Vagina (tissue), 2 donors: ENCODE results near the gene GNG8.

Experiments
- POLR2A ChIP-seq, 2 donors: fragments of 450-650 bp; IDR thresholded peaks; one replicate each; pipeline ENCODE4 v1.6.1; 2017; ENCODE audit warnings: antibody characterized with exemption in 2 of 2, mild to moderate bottlenecking in 2 of 2, moderate library complexity in 2 of 2
- POLR2AphosphoS5 ChIP-seq, 2 donors: sonication (generic); formaldehyde crosslinking; IDR thresholded peaks; one replicate each; pipeline ENCODE4 v1.9.0; 2017; ENCODE audit warnings: antibody characterized with exemption in 2 of 2, mild to moderate bottlenecking in 2 of 2, low read depth in 1 of 2; ENCODE audit not compliant: insufficient read depth in 1 of 2
- TF ChIP-seq, protein P1 (sequence below), 3 experiments: fragments of 450-650 bp in 2 of 3; fragments of 200-600 bp in 1 of 3; sonication (generic) in 1 of 3; IDR thresholded peaks; one replicate each; pipeline ENCODE4 v1.5.1; 2017 to 2019; ENCODE audit warnings: antibody characterized with exemption in 3 of 3, mild to moderate bottlenecking in 2 of 3, moderate library complexity in 2 of 3

DNA sequence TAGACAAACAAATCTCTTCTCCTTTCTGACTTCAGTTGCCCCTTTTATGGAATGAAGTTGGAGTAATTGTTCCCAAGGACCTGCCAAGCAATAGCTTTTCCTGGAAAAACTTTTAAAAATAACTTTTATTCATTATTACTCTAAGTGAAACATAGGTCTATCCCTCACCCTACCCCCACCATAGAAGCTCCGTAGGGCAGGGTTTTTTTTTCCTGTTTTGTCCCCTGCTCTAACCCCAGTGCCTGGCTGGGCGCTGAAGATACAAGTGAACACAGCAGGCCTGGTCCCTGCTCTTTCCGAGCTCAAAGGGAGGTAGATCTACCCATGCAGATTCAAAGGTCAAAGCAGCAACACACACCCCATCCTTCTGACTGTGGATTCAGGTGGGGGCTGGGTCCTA is 8.7 kb upstream of the GNG8 start:
- TF ChIP-seq, protein P1, sequence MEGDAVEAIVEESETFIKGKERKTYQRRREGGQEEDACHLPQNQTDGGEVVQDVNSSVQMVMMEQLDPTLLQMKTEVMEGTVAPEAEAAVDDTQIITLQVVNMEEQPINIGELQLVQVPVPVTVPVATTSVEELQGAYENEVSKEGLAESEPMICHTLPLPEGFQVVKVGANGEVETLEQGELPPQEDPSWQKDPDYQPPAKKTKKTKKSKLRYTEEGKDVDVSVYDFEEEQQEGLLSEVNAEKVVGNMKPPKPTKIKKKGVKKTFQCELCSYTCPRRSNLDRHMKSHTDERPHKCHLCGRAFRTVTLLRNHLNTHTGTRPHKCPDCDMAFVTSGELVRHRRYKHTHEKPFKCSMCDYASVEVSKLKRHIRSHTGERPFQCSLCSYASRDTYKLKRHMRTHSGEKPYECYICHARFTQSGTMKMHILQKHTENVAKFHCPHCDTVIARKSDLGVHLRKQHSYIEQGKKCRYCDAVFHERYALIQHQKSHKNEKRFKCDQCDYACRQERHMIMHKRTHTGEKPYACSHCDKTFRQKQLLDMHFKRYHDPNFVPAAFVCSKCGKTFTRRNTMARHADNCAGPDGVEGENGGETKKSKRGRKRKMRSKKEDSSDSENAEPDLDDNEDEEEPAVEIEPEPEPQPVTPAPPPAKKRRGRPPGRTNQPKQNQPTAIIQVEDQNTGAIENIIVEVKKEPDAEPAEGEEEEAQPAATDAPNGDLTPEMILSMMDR (IDR thresholded peaks at IDR 0.05): no peak
- TF ChIP-seq POLR2AphosphoS5 (IDR thresholded peaks at IDR 0.05; ENCODE audit: insufficient read depth in 1 of 2, low read depth in 1 of 2) (peak in 1 of 2 donors; percentile 47), POLR2A (IDR thresholded peaks at IDR 0.05) (no peak)
